Natural killer cell (primary cell): Measurements from ENCODE around the gene FARS2. TPM values are rescaled to one million over a fixed set of nuclear protein-coding genes. Genes with fewer than 3 reads are reported as not detected.

ENCODE experiments used
- ATAC-seq, 3 donors: fragments of 150-1000 bp in 2 of 3; fragments of 200-7000 bp in 1 of 3; cut with Tn5 transposase; 1 replicate in 1 of 3; 2 replicates in 2 of 3; pipeline ENCODE4 v1.10.0; 2021; ENCODE audit warnings: mild to moderate bottlenecking in 2 of 3, moderate library complexity in 2 of 3
- DNase-seq, 2 donors: peaks; one replicate each; pipeline versions ENCODE4 v3.0.0 to v3.0.0-alpha.2; 2013 to 2021; ENCODE audit warnings: mixed read lengths in 1 of 2
- H3K27ac ChIP-seq: one replicate; pipeline ENCODE4 v1.5.1; 2013; ENCODE audit warnings: mild to moderate bottlenecking, low read length
- H3K27me3 ChIP-seq: one replicate; pipeline ENCODE4 v1.6.1; 2013; ENCODE audit warnings: low read length; ENCODE audit not compliant: control insufficient read depth, insufficient read depth
- H3K36me3 ChIP-seq: one replicate; pipeline ENCODE4 v1.6.1; 2013; ENCODE audit warnings: low read length; ENCODE audit not compliant: control insufficient read depth, insufficient read depth
- H3K4me1 ChIP-seq: one replicate; pipeline ENCODE4 v1.6.1; 2013; ENCODE audit warnings: low read length; ENCODE audit not compliant: control insufficient read depth, insufficient read depth
- H3K4me3 ChIP-seq: one replicate; pipeline ENCODE4 v1.5.1; 2013; ENCODE audit warnings: low read length
- H3K9me3 ChIP-seq: one replicate; pipeline ENCODE4 v1.6.1; 2013; ENCODE audit warnings: low read length; ENCODE audit not compliant: control insufficient read depth, insufficient read depth
- H3K27ac Mint-ChIP-seq, 2 donors: one replicate each; pipeline ENCODE4 v1.8.0; 2022; ENCODE audit warnings: mild to moderate bottlenecking in 2 of 2, mixed read lengths in 2 of 2, moderate library complexity in 1 of 2
- H3K27me3 Mint-ChIP-seq, 2 donors: one replicate each; pipeline ENCODE4 v1.8.0; 2022; ENCODE audit warnings: low read depth in 2 of 2, mixed read lengths in 2 of 2
- H3K36me3 Mint-ChIP-seq: one replicate; pipeline ENCODE4 v1.8.0; 2022; ENCODE audit warnings: mixed read lengths
- H3K4me1 Mint-ChIP-seq, 2 donors: one replicate each; pipeline ENCODE4 v1.8.0; 2022; ENCODE audit warnings: mixed read lengths in 2 of 2
- H3K4me3 Mint-ChIP-seq: one replicate; pipeline ENCODE4 v1.8.0; 2022; ENCODE audit warnings: mild to moderate bottlenecking, moderate library complexity, mixed read lengths
- H3K9me3 Mint-ChIP-seq, 2 donors: one replicate each; pipeline ENCODE4 v1.8.0; 2022; ENCODE audit warnings: mixed read lengths in 2 of 2
- WGBS: methylation state at CpG from one replicate; pipeline ENCODE4 v1.1.7; 2013; ENCODE audit warnings: missing lambda C conversion rate; ENCODE audit not compliant: insufficient coverage; 5-methylcytosine and 5-hydroxymethylcytosine counted together
- intact Hi-C: fragments of 100-400 bp; cut with micrococcal nuclease; formaldehyde crosslinking; loops from one replicate; pipeline ENCODE4 v1.14.2; 2022
- total RNA-seq, 4 donors: library from RNA; stranded (reverse); fragments of 120-200 nt in 1 of 4; gene quantifications; one replicate each; pipeline versions ENCODE4 v1.2.3 to v1.2.4, GENCODE V29; 2013 to 2022
- TF ChIP-seq, protein P1 (sequence below): fragments of 200-600 bp; IDR thresholded peaks from one replicate; pipeline ENCODE4 v1.8.0; 2022; ENCODE audit warnings: antibody characterized with exemption

FARS2 gene
- total RNA-seq, 3 donors from 2014 or later (not counting 1 experiment from before 2014, with no cell fraction given), result 15.3 to 24.8 (median 22.7) TPM

GRCh38 chr6:5475779-5476178, 214.5 kb downstream of the FARS2 start:
- no peaks in the 10 kb centered on the region for H3K27me3 Mint-ChIP-seq
- H3K36me3 Mint-ChIP-seq, result no peaks in the 10 kb centered on the region
- Histone ChIP-seq H3K4me1 (peaks cover 4% of the 10 kb centered on the region), H3K27ac (no peak overlapping the region), H3K27me3 (no peaks in the 10 kb centered on the region), H3K4me3 (no peak overlapping the region), H3K9me3 (no peaks in the 10 kb centered on the region), H3K36me3 (no peaks in the 10 kb centered on the region)
- H3K4me3 Mint-ChIP-seq, result no peak overlapping the region
- H3K4me1 Mint-ChIP-seq, result peaks cover 2 to 15% of the 10 kb centered on the region in 2 donors
- intact Hi-C loops, result no loop called here
- 96% methylated on average over 3 of the region's 3 CpGs for WGBS
- ATAC-seq (no peak), DNase-seq (no peak)
- H3K9me3 Mint-ChIP-seq, result no peaks in the 10 kb centered on the region
- TF ChIP-seq, protein P1, sequence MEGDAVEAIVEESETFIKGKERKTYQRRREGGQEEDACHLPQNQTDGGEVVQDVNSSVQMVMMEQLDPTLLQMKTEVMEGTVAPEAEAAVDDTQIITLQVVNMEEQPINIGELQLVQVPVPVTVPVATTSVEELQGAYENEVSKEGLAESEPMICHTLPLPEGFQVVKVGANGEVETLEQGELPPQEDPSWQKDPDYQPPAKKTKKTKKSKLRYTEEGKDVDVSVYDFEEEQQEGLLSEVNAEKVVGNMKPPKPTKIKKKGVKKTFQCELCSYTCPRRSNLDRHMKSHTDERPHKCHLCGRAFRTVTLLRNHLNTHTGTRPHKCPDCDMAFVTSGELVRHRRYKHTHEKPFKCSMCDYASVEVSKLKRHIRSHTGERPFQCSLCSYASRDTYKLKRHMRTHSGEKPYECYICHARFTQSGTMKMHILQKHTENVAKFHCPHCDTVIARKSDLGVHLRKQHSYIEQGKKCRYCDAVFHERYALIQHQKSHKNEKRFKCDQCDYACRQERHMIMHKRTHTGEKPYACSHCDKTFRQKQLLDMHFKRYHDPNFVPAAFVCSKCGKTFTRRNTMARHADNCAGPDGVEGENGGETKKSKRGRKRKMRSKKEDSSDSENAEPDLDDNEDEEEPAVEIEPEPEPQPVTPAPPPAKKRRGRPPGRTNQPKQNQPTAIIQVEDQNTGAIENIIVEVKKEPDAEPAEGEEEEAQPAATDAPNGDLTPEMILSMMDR, result no peak
- no peak overlapping the region for H3K27ac Mint-ChIP-seq

DNA sequence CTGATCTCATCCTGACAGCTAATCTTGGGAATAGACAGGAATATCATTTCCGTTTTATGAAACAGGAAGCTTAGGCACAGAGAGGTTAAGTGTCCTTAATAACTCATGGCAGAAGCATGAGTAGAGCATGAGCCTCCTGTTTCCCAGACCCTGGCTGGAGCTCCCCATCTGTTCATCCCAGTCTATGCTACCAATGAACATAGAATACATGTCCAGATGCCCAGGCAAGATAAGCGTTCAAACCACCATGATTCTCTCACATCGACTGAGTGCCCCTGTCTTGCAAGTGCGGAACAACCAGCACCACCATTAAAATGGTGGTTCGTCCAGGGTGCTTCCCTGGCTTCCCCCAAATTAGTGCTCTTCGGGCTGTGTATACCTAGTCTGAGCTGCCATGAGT, 217.1 kb downstream of the FARS2 start:
- no peaks in the 10 kb centered on the region for H3K27me3 ChIP-seq
- H3K27ac ChIP-seq, result no peak overlapping the region
- H3K27ac Mint-ChIP-seq, result no peak overlapping the region
- H3K4me3 Mint-ChIP-seq, result no peak overlapping the region
- TF ChIP-seq, protein P1, result no peak
- no peak for DNase-seq
- no peaks in the 10 kb centered on the region for H3K36me3 ChIP-seq
- no peaks in the 10 kb centered on the region for H3K9me3 ChIP-seq
- no peaks in the 10 kb centered on the region for H3K4me1 ChIP-seq
- peaks cover 11 to 20% of the 10 kb centered on the region in 2 donors for H3K4me1 Mint-ChIP-seq
- no peaks in the 10 kb centered on the region for H3K27me3 Mint-ChIP-seq
- no peaks in the 10 kb centered on the region for H3K36me3 Mint-ChIP-seq
- no peak overlapping the region for H3K4me3 ChIP-seq
- intact Hi-C loops, result no loop called here
- no peaks in the 10 kb centered on the region for H3K9me3 Mint-ChIP-seq
- WGBS, result 99% methylated on average over 6 of the region's 6 CpGs
- no peak for ATAC-seq

DNA sequence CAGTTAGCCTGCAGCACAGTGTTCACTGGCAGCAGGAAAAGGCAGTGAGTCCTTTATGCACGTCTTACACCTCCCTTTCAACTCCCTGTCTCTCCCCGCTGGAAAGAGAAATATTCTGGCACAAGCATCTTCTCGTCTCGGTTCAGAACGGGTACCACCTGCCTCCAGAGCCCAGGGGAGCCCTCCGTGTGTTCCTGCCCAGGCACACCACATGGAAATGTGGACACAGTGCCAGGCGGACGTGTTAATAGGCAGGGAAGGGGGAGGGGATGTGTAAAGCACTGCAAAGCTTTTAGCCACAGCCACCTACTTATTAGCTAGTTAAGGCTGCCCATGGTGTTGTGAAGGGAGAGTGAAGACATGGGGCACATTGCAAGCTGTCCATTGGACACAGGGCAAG, 219.7 kb downstream of the FARS2 start:
- DNase-seq (no peak), ATAC-seq (peak in 1 of 3 donors; percentile 39)
- no peaks in the 10 kb centered on the region for H3K27me3 ChIP-seq
- intact Hi-C loops, result no loop called here
- Mint-ChIP-seq H3K4me1 (peaks cover 11 to 15% of the 10 kb centered on the region in 2 donors), H3K9me3 (no peaks in the 10 kb centered on the region), H3K27me3 (no peaks in the 10 kb centered on the region), H3K4me3 (no peak overlapping the region), H3K27ac (peak overlapping the region in 1 of 2 donors; percentile 11), H3K36me3 (no peaks in the 10 kb centered on the region)
- H3K36me3 ChIP-seq, result no peaks in the 10 kb centered on the region
- H3K27ac ChIP-seq, result no peak overlapping the region
- TF ChIP-seq, protein P1, result no peak
- 94% methylated on average over 8 of the region's 8 CpGs for WGBS
- H3K9me3 ChIP-seq, result no peaks in the 10 kb centered on the region
- no peak overlapping the region for H3K4me3 ChIP-seq
- no peaks in the 10 kb centered on the region for H3K4me1 ChIP-seq

GRCh38 chr6:5481750-5482149, 220.4 kb downstream of the FARS2 start:
- Mint-ChIP-seq H3K36me3 (no peaks in the 10 kb centered on the region), H3K9me3 (no peaks in the 10 kb centered on the region), H3K27ac (no peak overlapping the region), H3K4me3 (no peak overlapping the region), H3K27me3 (no peaks in the 10 kb centered on the region), H3K4me1 (peaks cover 8 to 16% of the 10 kb centered on the region in 2 donors)
- WGBS, result 70% methylated on average over 7 of the region's 9 CpGs
- no peaks in the 10 kb centered on the region for H3K27me3 ChIP-seq
- intact Hi-C loops, result no loop called here
- ATAC-seq (no peak), DNase-seq (no peak)
- TF ChIP-seq, protein P1, result no peak
- no peak overlapping the region for H3K4me3 ChIP-seq
- H3K36me3 ChIP-seq, result no peaks in the 10 kb centered on the region
- H3K4me1 ChIP-seq, result no peaks in the 10 kb centered on the region
- H3K27ac ChIP-seq, result no peak overlapping the region
- H3K9me3 ChIP-seq, result no peaks in the 10 kb centered on the region
